Kidney epithelial cell (primary cell): ENCODE results near the gene KIAA0825. TPM values are rescaled to one million over a fixed set of nuclear protein-coding genes. Genes with fewer than 3 reads are reported as not detected.

Source experiments
- DNase-seq: peaks from one replicate; pipeline ENCODE4 v3.0.0-alpha.2; 2010; ENCODE audit warnings: low read depth
- H3K27me3 ChIP-seq: 2 replicates; pipeline ENCODE4 v1.6.0; 2011; ENCODE audit warnings: low read length; ENCODE audit not compliant: control insufficient read depth, insufficient read depth
- H3K36me3 ChIP-seq: 2 replicates; pipeline ENCODE4 v1.5.1; 2011; ENCODE audit warnings: low read length; ENCODE audit not compliant: control insufficient read depth, insufficient read depth
- H3K4me3 ChIP-seq: 2 replicates; pipeline ENCODE4 v1.5.1; 2011; ENCODE audit warnings: low read depth, mild to moderate bottlenecking, control low read depth, low read length
- CTCF ChIP-seq: IDR thresholded peaks from 2 replicates; pipeline ENCODE4 v1.5.1; 2011; ENCODE audit warnings: mild to moderate bottlenecking, moderate library complexity, low read length, control low read depth, inconsistent platforms; ENCODE audit not compliant: insufficient read depth, poor library complexity, severe bottlenecking
- total RNA-seq: library from RNA; depleted of rRNA; stranded (reverse); fragments of >200 nt; gene quantifications from 2 replicates; pipeline ENCODE4 v1.2.3, GENCODE V29; 2015

The KIAA0825 gene
- total RNA-seq, 1 donor from 2014 or later: 2.7 TPM

- no peak for DNase-seq
- Histone ChIP-seq H3K4me3 (no peak overlapping the region), H3K27me3 (no peaks in the 10 kb centered on the region), H3K36me3 (no peaks in the 10 kb centered on the region)
- TF ChIP-seq CTCF: no peak
These were observed 369.0 kb downstream of the KIAA0825 start for GRCh38 chr5:94249430-94249829.

- DNase-seq: no peak
- no peak for TF ChIP-seq CTCF
- no peaks in the 10 kb centered on the region for H3K36me3 ChIP-seq
- H3K4me3 ChIP-seq: no peak overlapping the region
- H3K27me3 ChIP-seq: no peaks in the 10 kb centered on the region
These were observed 370.1 kb downstream of the KIAA0825 start for GRCh38 chr5:94248175-94248875.

- TF ChIP-seq CTCF: no peak
- no peak overlapping the region for H3K4me3 ChIP-seq
- DNase-seq: no peak
- H3K27me3 ChIP-seq: no peaks in the 10 kb centered on the region
- no peaks in the 10 kb centered on the region for H3K36me3 ChIP-seq
These were observed 372.8 kb downstream of the KIAA0825 start for GRCh38 chr5:94245608-94246007.

GRCh38 chr5:94244921-94245320, 373.5 kb downstream of the KIAA0825 start:
- TF ChIP-seq CTCF: no peak
- Histone ChIP-seq H3K4me3 (no peak overlapping the region), H3K27me3 (no peaks in the 10 kb centered on the region), H3K36me3 (no peaks in the 10 kb centered on the region)
- DNase-seq: no peak

- DNase-seq: no peak
- no peak for TF ChIP-seq CTCF
- Histone ChIP-seq H3K27me3 (no peaks in the 10 kb centered on the region), H3K36me3 (no peaks in the 10 kb centered on the region), H3K4me3 (no peak overlapping the region)
These were observed 374.8 kb downstream of the KIAA0825 start for GRCh38 chr5:94243612-94244011.
